DOHH2 (cell line): ENCODE data around the gene MYO1D.
A peak's percentile ranks its signal among the peaks of the same experiment; 100 is the strongest.

Experiments used
- H3F3A ChIP-seq: fragments of 200-600 bp; sonication (generic), shearing (Covaris generic); 2 replicates; pipeline ENCODE4 v1.6.0; 2016; ENCODE audit warnings: antibody characterized with exemption, mild to moderate bottlenecking; ENCODE audit not compliant: control insufficient read depth, insufficient read depth
- H3K27ac ChIP-seq: fragments of 200-600 bp; sonication (generic); 2 replicates; pipeline ENCODE4 v1.5.1; 2014; ENCODE audit warnings: low read depth, mild to moderate bottlenecking, low read length, moderate library complexity
- H3K27me3 ChIP-seq: fragments of 200-600 bp; sonication (generic); 2 replicates; pipeline ENCODE4 v1.6.1; 2014; ENCODE audit warnings: mild to moderate bottlenecking, low read length, mixed read lengths; ENCODE audit not compliant: control insufficient read depth
- H3K36me3 ChIP-seq: fragments of 200-600 bp; sonication (generic); 2 replicates; pipeline ENCODE4 v1.6.1; 2014; ENCODE audit warnings: mild to moderate bottlenecking, low read length, moderate library complexity, mixed read lengths; ENCODE audit not compliant: control insufficient read depth
- H3K4me1 ChIP-seq: fragments of 200-600 bp; sonication (generic); 2 replicates; pipeline ENCODE4 v1.6.1; 2014; ENCODE audit warnings: mild to moderate bottlenecking, low read length, mixed read lengths; ENCODE audit not compliant: control insufficient read depth
- H3K4me2 ChIP-seq: fragments of 200-600 bp; sonication (generic); 2 replicates; pipeline ENCODE4 v1.6.0; 2014; ENCODE audit warnings: mild to moderate bottlenecking, low read length, moderate library complexity
- H3K4me3 ChIP-seq: fragments of 200-600 bp; sonication (generic); 2 replicates; pipeline ENCODE4 v1.5.1; 2014; ENCODE audit warnings: mild to moderate bottlenecking, low read length, mixed read lengths
- H3K79me2 ChIP-seq: fragments of 200-600 bp; sonication (generic); 2 replicates; pipeline ENCODE4 v1.6.1; 2014; ENCODE audit warnings: mild to moderate bottlenecking, low read length, mixed read lengths; ENCODE audit not compliant: control insufficient read depth
- H3K9me2 ChIP-seq: fragments of 200-600 bp; sonication (generic); replicated peaks from 2 replicates; pipeline ENCODE4 v1.6.1; 2014; ENCODE audit warnings: mild to moderate bottlenecking, low read length, mixed read lengths; ENCODE audit not compliant: control insufficient read depth
- H3K9me3 ChIP-seq: fragments of 200-600 bp; sonication (generic); 2 replicates; pipeline ENCODE4 v1.6.1; 2014; ENCODE audit warnings: antibody characterized with exemption, low read length, mixed read lengths; ENCODE audit not compliant: control insufficient read depth, insufficient read depth
- H4K20me1 ChIP-seq: fragments of 200-600 bp; sonication (generic); 2 replicates; pipeline ENCODE4 v1.6.0; 2014; ENCODE audit warnings: low read depth, mild to moderate bottlenecking, antibody characterized with exemption, low read length, moderate library complexity; ENCODE audit not compliant: control insufficient read depth, insufficient read depth
- CTCF ChIP-seq: fragments of 200-600 bp; sonication (generic); IDR thresholded peaks from one replicate; pipeline ENCODE4 v1.5.1; 2014; ENCODE audit warnings: antibody characterized with exemption, mild to moderate bottlenecking, low read depth, low read length; ENCODE audit not compliant: poor library complexity, severe bottlenecking
- EZH2phosphoT487 ChIP-seq: fragments of 200-600 bp; sonication (generic); IDR thresholded peaks from 2 replicates; pipeline ENCODE4 v1.6.1; 2017; ENCODE audit warnings: borderline replicate concordance, mild to moderate bottlenecking, antibody characterized with exemption, low read length, moderate library complexity, mixed read lengths

The MYO1D gene

GRCh38 chr17:32519228-32520103 is 357.5 kb downstream of the MYO1D start:
- peaks cover 13% of the 10 kb centered on the region for H3F3A ChIP-seq
- no peaks in the 10 kb centered on the region for H3K9me3 ChIP-seq
- no peaks in the 10 kb centered on the region for H4K20me1 ChIP-seq
- no peak for TF ChIP-seq EZH2phosphoT487
- TF ChIP-seq CTCF = no peak
- peak overlapping the region; percentile 65 for H3K4me2 ChIP-seq
- peaks cover 67% of the 10 kb centered on the region for H3K27me3 ChIP-seq
- no peaks in the 10 kb centered on the region for H3K36me3 ChIP-seq
- H3K4me3 ChIP-seq = peak overlapping the region; percentile 56
- no peak overlapping the region for H3K27ac ChIP-seq
- H3K4me1 ChIP-seq = peaks cover 80% of the 10 kb centered on the region
- no peaks in the 10 kb centered on the region for H3K9me2 ChIP-seq
- no peaks in the 10 kb centered on the region for H3K79me2 ChIP-seq

DNA sequence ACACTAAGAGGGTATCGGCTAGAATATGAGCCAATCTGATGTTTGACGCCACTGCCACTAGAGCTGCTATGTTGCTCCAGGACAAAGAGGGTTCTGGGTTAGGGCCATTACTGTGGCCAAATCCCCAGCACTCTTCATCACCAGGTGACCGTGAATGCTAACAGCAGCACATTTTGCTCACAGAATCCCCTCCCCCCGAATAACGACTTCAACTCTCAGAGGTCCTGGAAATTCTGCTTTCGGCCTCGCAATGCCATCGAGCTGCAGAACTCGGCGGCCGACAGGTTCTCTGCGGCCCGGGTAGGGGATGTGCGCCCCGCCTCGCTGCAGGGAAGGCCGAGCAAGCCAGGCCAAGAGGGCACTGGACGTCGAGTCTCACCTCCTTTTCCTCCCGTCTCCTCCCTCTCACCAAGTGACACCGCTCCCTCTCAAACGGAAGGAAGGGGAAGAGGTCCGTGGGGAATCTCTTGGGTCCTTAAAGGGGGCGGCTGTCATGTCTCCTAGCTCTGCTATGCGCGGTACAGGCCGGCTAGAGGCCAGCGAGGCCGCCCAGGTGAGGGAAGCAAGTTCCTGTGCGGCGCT is 358.2 kb downstream of the MYO1D start:
- Histone ChIP-seq H3K9me3 (no peaks in the 10 kb centered on the region), H3K4me3 (peak overlapping the region; percentile 56; the same call in 1 of the 2 replicates), H3K79me2 (no peaks in the 10 kb centered on the region), H3K27ac (no peak overlapping the region), H3K4me2 (peak overlapping the region; percentile 65), H3K9me2 (no peaks in the 10 kb centered on the region), H3K4me1 (peaks cover 73% of the 10 kb centered on the region), H4K20me1 (no peaks in the 10 kb centered on the region), H3F3A (peaks cover 7% of the 10 kb centered on the region), H3K27me3 (peaks cover 68% of the 10 kb centered on the region), H3K36me3 (no peaks in the 10 kb centered on the region)
- TF ChIP-seq EZH2phosphoT487 (no peak), CTCF (no peak)

GRCh38 chr17:32517982-32518381 is 358.9 kb downstream of the MYO1D start:
- Histone ChIP-seq H3K9me2 (no peaks in the 10 kb centered on the region), H3K4me1 (peaks cover 66% of the 10 kb centered on the region), H3K36me3 (no peaks in the 10 kb centered on the region), H3K27ac (no peak overlapping the region), H3F3A (0 out of 2 replicates have a peak, but pooled peaks cover 2% of the 10 kb centered on the region), H3K4me2 (no peak overlapping the region), H3K27me3 (peaks cover 76% of the 10 kb centered on the region), H3K9me3 (no peaks in the 10 kb centered on the region), H4K20me1 (no peaks in the 10 kb centered on the region), H3K4me3 (no peak overlapping the region), H3K79me2 (no peaks in the 10 kb centered on the region)
- TF ChIP-seq EZH2phosphoT487 (no peak), CTCF (no peak)
